Endothelial cell (in vitro differentiated cells): ENCODE measurements around the gene ITPKC. TPM values are rescaled to one million over a fixed set of nuclear protein-coding genes. Genes with fewer than 3 reads are reported as not detected.

Experiments
- DNase-seq: peaks from one replicate; pipeline ENCODE4 v3.0.0; 2021; ENCODE audit warnings: low spot score
- H3K27ac Mint-ChIP-seq: one replicate; pipeline ENCODE4 v1.8.0; 2021; ENCODE audit warnings: mixed read lengths, inconsistent platforms; ENCODE audit not compliant: unreplicated experiment
- H3K27me3 Mint-ChIP-seq: one replicate; pipeline ENCODE4 v1.8.0; 2021; ENCODE audit warnings: mild to moderate bottlenecking, moderate library complexity, mixed read lengths, inconsistent platforms; ENCODE audit not compliant: unreplicated experiment
- H3K36me3 Mint-ChIP-seq: one replicate; pipeline ENCODE4 v1.8.0; 2021; ENCODE audit warnings: mild to moderate bottlenecking, low read depth, mixed read lengths, inconsistent platforms; ENCODE audit not compliant: unreplicated experiment
- H3K4me1 Mint-ChIP-seq: one replicate; pipeline ENCODE4 v1.8.0; 2021; ENCODE audit warnings: mild to moderate bottlenecking, mixed read lengths, inconsistent platforms; ENCODE audit not compliant: unreplicated experiment
- H3K4me3 Mint-ChIP-seq: one replicate; pipeline ENCODE4 v1.8.0; 2021; ENCODE audit warnings: mild to moderate bottlenecking, mixed read lengths, inconsistent platforms; ENCODE audit not compliant: unreplicated experiment
- H3K9me3 Mint-ChIP-seq: one replicate; pipeline ENCODE4 v1.8.0; 2021; ENCODE audit warnings: mixed read lengths, inconsistent platforms; ENCODE audit not compliant: unreplicated experiment
- total RNA-seq: library from RNA; stranded (reverse); fragmentation: NEBNext Ultra II Directional; extraction: Animal tissue kit (Norgen Biotek cat#: 25700); gene quantifications from one replicate; pipeline ENCODE4 v1.2.1, GENCODE V29; 2021; ENCODE audit not compliant: unreplicated experiment
- TF ChIP-seq, protein P1 (sequence below): fragments of 200-600 bp; sonication (generic); IDR thresholded peaks from one replicate; pipeline ENCODE4 v1.5.0; 2021; ENCODE audit warnings: antibody characterized with exemption; ENCODE audit not compliant: unreplicated experiment

Gene ITPKC
- total RNA-seq, 1 donor from 2014 or later = 12.1 TPM

DNA sequence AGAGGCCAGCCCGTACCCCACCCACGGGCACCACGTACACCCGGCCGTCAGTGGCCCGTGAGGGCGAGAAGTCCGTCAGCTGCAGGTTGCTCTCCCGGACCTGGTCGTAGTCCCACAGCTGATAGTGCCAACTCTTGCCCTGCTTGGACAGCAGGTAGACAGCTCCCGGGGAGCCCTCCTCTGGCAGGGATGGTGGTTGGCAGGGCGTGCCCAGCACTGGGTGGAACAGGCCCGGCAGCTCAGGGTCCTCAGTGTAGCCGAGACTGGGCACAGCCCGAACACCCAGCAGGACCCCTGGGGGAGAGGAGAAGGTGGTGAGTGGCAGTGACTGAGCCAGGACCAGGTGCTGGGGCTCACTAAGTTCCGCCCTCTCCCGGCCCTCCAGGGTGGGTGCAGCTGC is 25.6 kb downstream of the ITPKC start:
- no peak for DNase-seq
- Mint-ChIP-seq H3K9me3 (no peaks in the 10 kb centered on the region), H3K27ac (no peak overlapping the region), H3K27me3 (peaks cover 9% of the 10 kb centered on the region), H3K36me3 (peaks cover 12% of the 10 kb centered on the region), H3K4me1 (no peaks in the 10 kb centered on the region), H3K4me3 (no peak overlapping the region)
- TF ChIP-seq, protein P1, sequence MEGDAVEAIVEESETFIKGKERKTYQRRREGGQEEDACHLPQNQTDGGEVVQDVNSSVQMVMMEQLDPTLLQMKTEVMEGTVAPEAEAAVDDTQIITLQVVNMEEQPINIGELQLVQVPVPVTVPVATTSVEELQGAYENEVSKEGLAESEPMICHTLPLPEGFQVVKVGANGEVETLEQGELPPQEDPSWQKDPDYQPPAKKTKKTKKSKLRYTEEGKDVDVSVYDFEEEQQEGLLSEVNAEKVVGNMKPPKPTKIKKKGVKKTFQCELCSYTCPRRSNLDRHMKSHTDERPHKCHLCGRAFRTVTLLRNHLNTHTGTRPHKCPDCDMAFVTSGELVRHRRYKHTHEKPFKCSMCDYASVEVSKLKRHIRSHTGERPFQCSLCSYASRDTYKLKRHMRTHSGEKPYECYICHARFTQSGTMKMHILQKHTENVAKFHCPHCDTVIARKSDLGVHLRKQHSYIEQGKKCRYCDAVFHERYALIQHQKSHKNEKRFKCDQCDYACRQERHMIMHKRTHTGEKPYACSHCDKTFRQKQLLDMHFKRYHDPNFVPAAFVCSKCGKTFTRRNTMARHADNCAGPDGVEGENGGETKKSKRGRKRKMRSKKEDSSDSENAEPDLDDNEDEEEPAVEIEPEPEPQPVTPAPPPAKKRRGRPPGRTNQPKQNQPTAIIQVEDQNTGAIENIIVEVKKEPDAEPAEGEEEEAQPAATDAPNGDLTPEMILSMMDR = no peak

DNA sequence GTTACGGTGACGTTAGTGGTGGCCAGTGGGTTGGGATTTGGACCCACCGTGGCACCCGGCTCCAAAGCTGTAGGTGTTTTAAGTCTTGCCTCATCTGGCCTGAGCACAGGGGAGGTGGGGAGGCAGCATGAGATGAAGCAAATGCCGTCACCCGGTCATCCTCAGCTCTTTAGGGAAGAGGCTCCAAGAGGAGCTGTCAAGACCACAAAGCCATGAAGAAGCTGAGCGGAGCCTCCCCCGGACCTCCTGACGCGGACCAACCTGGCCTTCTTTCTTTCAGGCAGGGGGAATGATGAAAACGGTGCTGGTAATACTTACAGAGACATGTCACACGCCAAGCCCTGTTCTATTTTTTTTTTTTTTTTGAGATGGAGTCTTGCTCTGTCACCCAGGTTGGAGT is 26.0 kb downstream of the ITPKC start:
- Mint-ChIP-seq H3K9me3 (no peaks in the 10 kb centered on the region), H3K4me1 (no peaks in the 10 kb centered on the region), H3K27me3 (peaks cover 9% of the 10 kb centered on the region), H3K4me3 (no peak overlapping the region), H3K36me3 (peaks cover 9% of the 10 kb centered on the region), H3K27ac (no peak overlapping the region)
- DNase-seq = no peak
- TF ChIP-seq, protein P1 = no peak

DNA sequence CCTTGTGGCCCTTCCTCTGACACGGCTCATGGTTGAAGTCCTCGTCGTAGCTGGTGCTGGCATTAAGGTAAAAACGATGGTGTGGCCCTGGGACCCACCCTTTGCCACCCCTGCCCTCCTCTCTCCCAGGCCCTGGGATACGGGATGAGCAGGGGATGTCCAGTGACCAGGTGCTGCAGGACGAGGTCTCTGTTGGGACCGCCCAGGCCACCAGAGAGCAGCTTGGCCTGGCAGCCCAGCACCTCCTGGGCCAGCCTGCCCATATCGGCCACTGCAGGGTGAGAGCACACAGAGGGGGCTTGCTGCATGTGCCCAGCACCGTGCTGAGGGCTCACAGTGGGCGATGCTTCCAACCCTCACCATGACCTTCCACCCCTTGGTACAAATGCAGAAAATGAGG is 27.0 kb downstream of the ITPKC start:
- no peak for DNase-seq
- Mint-ChIP-seq H3K36me3 (peaks cover 6% of the 10 kb centered on the region), H3K4me1 (peaks cover 5% of the 10 kb centered on the region), H3K27me3 (peaks cover 6% of the 10 kb centered on the region), H3K4me3 (no peak overlapping the region), H3K9me3 (no peaks in the 10 kb centered on the region), H3K27ac (no peak overlapping the region)
- TF ChIP-seq, protein P1 = no peak

DNA sequence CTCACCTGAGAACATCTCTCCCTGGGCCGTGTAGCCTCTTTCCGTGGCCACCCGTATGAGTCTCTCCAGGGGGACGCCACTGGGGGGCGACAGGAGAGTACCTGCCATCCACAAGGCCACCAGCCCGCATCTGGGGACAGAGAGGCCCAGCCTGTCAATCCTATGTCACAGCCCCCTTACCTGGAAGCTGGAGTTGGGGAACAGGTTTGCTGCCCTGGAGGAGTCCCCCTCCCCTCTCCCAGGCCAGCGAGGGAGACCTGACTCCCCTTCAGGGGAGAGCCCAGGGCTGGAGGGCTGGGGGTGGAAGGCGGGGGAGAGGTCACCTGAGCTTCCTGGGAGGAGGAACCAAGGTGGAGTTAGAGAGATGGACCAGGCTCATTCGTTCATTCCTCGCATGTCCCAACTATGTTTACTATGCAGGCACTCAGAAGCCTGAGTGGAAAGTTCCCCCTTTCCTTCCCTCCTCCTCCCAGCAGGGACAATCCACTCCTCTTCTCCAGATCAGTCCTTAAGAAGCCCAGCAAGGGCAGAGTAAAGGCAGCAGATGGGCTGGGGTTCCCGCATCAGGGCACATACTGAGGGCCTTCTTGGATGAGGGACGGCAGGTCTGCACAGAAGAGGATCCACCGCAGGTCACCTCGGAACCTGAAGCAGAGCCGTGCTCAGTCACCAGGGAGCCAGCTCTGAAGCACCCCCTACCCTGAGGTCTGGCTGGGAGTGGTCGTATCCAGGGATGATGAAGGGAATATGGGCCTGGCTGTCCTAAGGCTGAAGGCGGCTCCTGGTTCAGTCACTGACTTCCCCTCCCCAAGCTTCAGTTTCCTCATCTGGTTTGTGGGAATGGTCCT is 27.9 kb downstream of the ITPKC start:
- Mint-ChIP-seq H3K36me3 (peaks cover 4% of the 10 kb centered on the region), H3K27ac (no peak overlapping the region), H3K9me3 (no peaks in the 10 kb centered on the region), H3K4me3 (no peak overlapping the region), H3K4me1 (peaks cover 12% of the 10 kb centered on the region), H3K27me3 (peaks cover 8% of the 10 kb centered on the region)
- TF ChIP-seq, protein P1 = no peak
- DNase-seq = peak; percentile 24

DNA sequence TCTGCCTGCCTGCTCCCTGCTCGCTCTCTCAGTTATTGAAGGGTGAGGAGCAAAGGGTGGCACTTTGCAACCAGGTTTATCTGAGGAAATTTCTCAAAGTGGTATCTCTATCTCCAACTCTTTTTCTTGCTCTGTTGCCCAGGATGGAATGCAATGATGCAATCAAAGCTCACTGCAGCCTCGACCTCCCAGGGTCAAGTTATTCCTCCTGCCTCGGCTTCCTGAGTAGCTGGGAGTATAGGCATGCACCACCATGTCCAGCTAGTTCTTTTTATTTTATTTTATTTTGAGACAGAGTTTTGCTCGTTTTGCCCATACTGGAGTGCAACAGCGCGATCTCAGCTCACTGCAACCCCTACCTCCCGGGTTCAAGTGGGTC is 28.5 kb downstream of the ITPKC start:
- no peaks in the 10 kb centered on the region for H3K9me3 Mint-ChIP-seq

More for the DNA sequence above, 28.5 kb downstream of the ITPKC start:
- H3K27ac Mint-ChIP-seq = no peak overlapping the region
- peaks cover 4% of the 10 kb centered on the region for H3K36me3 Mint-ChIP-seq
- no peak overlapping the region for H3K4me3 Mint-ChIP-seq
- H3K27me3 Mint-ChIP-seq = peaks cover 11% of the 10 kb centered on the region
- no peak for DNase-seq
- H3K4me1 Mint-ChIP-seq = peaks cover 17% of the 10 kb centered on the region
- TF ChIP-seq, protein P1 = no peak
